ENCODE results near the gene STX18.

STX18 gene

GRCh38 chr4:4494882-4495281 is 47.0 kb downstream of the STX18 start:
- TF ChIP-seq CTCF (IDR thresholded peaks at IDR 0.05): no peak
- no peak overlapping the region for H3K4me3 ChIP-seq
- no peak for DNase-seq
- no peaks in the 10 kb centered on the region for H3K9me3 ChIP-seq
- no peaks in the 10 kb centered on the region for H3K27me3 ChIP-seq
- no peaks in the 10 kb centered on the region for H3K36me3 ChIP-seq
- intact Hi-C loops (cut with DNase I; ENCODE audit: low total_unique reads): no loop called here
- no peak overlapping the region for H3K27ac ChIP-seq
- H3K4me1 ChIP-seq: peaks cover 0 to 10% (median 0%) of the 10 kb centered on the region in 4 donors

GRCh38 chr4:4492161-4492847 is 49.5 kb downstream of the STX18 start:
- no peak overlapping the region for H3K27ac ChIP-seq

GRCh38 chr4:4491396-4491893 is 50.4 kb downstream of the STX18 start:
- intact Hi-C loops (cut with DNase I; ENCODE audit: low total_unique reads): no loop called here

More at GRCh38 chr4:4492161-4492847, 49.5 kb downstream of the STX18 start:
- H3K36me3 ChIP-seq: no peaks in the 10 kb centered on the region
- TF ChIP-seq CTCF (IDR thresholded peaks at IDR 0.05): no peak
- no peak overlapping the region for H3K4me3 ChIP-seq
- no peaks in the 10 kb centered on the region for H3K27me3 ChIP-seq
- intact Hi-C loops (cut with DNase I; ENCODE audit: low total_unique reads): no loop called here
- H3K4me1 ChIP-seq: peaks cover 0 to 10% (median 0%) of the 10 kb centered on the region in 4 donors
- no peaks in the 10 kb centered on the region for H3K9me3 ChIP-seq
- no peak for DNase-seq

GRCh38 chr4:4490816-4491215 is 51.0 kb downstream of the STX18 start:
- Histone ChIP-seq H3K27ac (no peak overlapping the region), H3K27me3 (no peaks in the 10 kb centered on the region), H3K9me3 (no peaks in the 10 kb centered on the region), H3K36me3 (no peaks in the 10 kb centered on the region), H3K4me1 (peaks cover 0 to 10% (median 0%) of the 10 kb centered on the region in 4 donors), H3K4me3 (no peak overlapping the region)
- no peak for TF ChIP-seq CTCF (IDR thresholded peaks at IDR 0.05)
- intact Hi-C loops (cut with DNase I; ENCODE audit: low total_unique reads): no loop called here
- no peak for DNase-seq

More at GRCh38 chr4:4491396-4491893, 50.4 kb downstream of the STX18 start:
- H3K9me3 ChIP-seq: no peaks in the 10 kb centered on the region
- no peak for DNase-seq
- no peaks in the 10 kb centered on the region for H3K36me3 ChIP-seq
- no peak overlapping the region for H3K4me3 ChIP-seq
- H3K4me1 ChIP-seq: peaks cover 0 to 10% (median 0%) of the 10 kb centered on the region in 4 donors
- no peak for TF ChIP-seq CTCF (IDR thresholded peaks at IDR 0.05)
- H3K27me3 ChIP-seq: no peaks in the 10 kb centered on the region
- no peak overlapping the region for H3K27ac ChIP-seq

- no peak for DNase-seq
- peaks cover 0 to 10% (median 0%) of the 10 kb centered on the region in 4 donors for H3K4me1 ChIP-seq
- H3K27ac ChIP-seq: no peak overlapping the region
- no peaks in the 10 kb centered on the region for H3K36me3 ChIP-seq
- H3K9me3 ChIP-seq: no peaks in the 10 kb centered on the region
- no peak overlapping the region for H3K4me3 ChIP-seq
- H3K27me3 ChIP-seq: no peaks in the 10 kb centered on the region
- intact Hi-C loops (cut with DNase I; ENCODE audit: low total_unique reads): no loop called here
- TF ChIP-seq CTCF (IDR thresholded peaks at IDR 0.05): no peak
Measured at GRCh38 chr4:4490041-4490440, 51.8 kb downstream of the STX18 start.
